ENCODE results near the gene TNNT3.

TNNT3 gene

GRCh38 chr11:1946812-1947484 lies 27.4 kb downstream of the TNNT3 start, which contains the start of gene MRPL23:
Gene MRPL23 (plus strand): TSS chr11:1947332. CDS start chr11:1947363, 31 bp downstream.
- Histone ChIP-seq H3K4me2 (ENCODE audit: low read length) (no peak within 1 kb of the TSS), H3K79me2 (ENCODE audit: control insufficient read depth, low read length) (no peaks in the 10 kb centered on the region), H3K27ac (ENCODE audit: low read depth, low read length) (no peak within 1 kb of the TSS), H3K9me2 (replicated peaks; ENCODE audit: control insufficient read depth, low read length) (no peaks in the 10 kb centered on the region), H3F3A (ENCODE audit: control insufficient read depth, insufficient read depth) (no peaks in the 10 kb centered on the region), H3K4me3 (ENCODE audit: low read length) (no peak within 1 kb of the TSS), H3K4me1 (ENCODE audit: control insufficient read depth, low read length) (no peaks in the 10 kb centered on the region), H3K9me3 (ENCODE audit: control insufficient read depth, insufficient read depth, low read length) (no peaks in the 10 kb centered on the region), H4K20me1 (ENCODE audit: control insufficient read depth, insufficient read depth, low read depth, low read length) (no peaks in the 10 kb centered on the region), H3K27me3 (ENCODE audit: control insufficient read depth, low read length) (no peaks in the 10 kb centered on the region), H3K36me3 (ENCODE audit: control insufficient read depth, low read length) (no peaks in the 10 kb centered on the region)
- TF ChIP-seq CTCF (IDR thresholded peaks at IDR 0.05; ENCODE audit: low read depth, low read length, poor library complexity, severe bottlenecking): no peak

DNA sequence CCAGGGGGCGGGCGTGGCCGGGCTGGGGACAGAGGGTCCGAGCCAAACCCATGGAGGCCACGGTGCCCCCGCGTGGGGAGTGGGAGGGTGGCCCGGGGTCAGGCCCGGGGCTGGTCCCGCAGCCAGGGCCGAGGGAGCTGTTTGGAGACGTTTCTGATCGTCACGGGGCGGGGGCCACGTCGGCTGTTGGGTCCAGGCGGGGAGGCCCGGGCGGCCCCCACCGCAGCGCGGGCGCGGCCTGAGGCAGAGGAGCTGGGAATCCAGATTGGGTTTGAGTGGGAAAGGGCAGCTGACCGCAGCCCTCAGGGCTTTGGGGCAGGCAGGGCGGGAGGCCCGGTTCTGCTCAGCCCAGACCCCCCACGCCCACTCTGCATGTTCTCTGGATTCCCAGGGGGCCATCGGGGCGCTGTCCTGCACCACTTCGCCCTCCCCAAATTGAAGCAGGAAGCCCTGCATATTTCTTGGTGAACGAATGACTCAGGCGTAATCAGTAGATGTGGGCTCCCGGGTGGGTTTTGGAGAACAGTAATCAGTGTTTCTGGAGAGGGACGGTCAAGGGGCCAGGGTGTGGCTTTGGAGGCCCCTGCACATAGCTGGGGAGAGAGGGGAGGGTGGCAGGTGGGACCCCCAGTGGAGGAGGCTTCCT lies 28.2 kb downstream of the TNNT3 start:
- Histone ChIP-seq H3K4me3 (ENCODE audit: low read length) (no peak overlapping the region), H3K4me1 (ENCODE audit: control insufficient read depth, low read length) (no peaks in the 10 kb centered on the region), H3K9me3 (ENCODE audit: control insufficient read depth, insufficient read depth, low read length) (no peaks in the 10 kb centered on the region), H3K36me3 (ENCODE audit: control insufficient read depth, low read length) (no peaks in the 10 kb centered on the region), H3K27me3 (ENCODE audit: control insufficient read depth, low read length) (no peaks in the 10 kb centered on the region), H3K27ac (ENCODE audit: low read depth, low read length) (no peak overlapping the region), H3K9me2 (replicated peaks; ENCODE audit: control insufficient read depth, low read length) (no peaks in the 10 kb centered on the region), H3K79me2 (ENCODE audit: control insufficient read depth, low read length) (no peaks in the 10 kb centered on the region), H4K20me1 (ENCODE audit: control insufficient read depth, insufficient read depth, low read depth, low read length) (no peaks in the 10 kb centered on the region), H3K4me2 (ENCODE audit: low read length) (no peak overlapping the region), H3F3A (ENCODE audit: control insufficient read depth, insufficient read depth) (no peaks in the 10 kb centered on the region)
- TF ChIP-seq EZH2phosphoT487 (IDR thresholded peaks at IDR 0.05; ENCODE audit: borderline replicate concordance, low read length) (no peak), CTCF (IDR thresholded peaks at IDR 0.05; ENCODE audit: low read depth, low read length, poor library complexity, severe bottlenecking) (no peak)

- Histone ChIP-seq H3F3A (ENCODE audit: control insufficient read depth, insufficient read depth) (no peaks in the 10 kb centered on the region), H3K9me3 (ENCODE audit: control insufficient read depth, insufficient read depth, low read length) (no peaks in the 10 kb centered on the region), H3K27me3 (ENCODE audit: control insufficient read depth, low read length) (no peaks in the 10 kb centered on the region), H3K9me2 (replicated peaks; ENCODE audit: control insufficient read depth, low read length) (no peaks in the 10 kb centered on the region), H3K4me2 (ENCODE audit: low read length) (no peak overlapping the region), H4K20me1 (ENCODE audit: control insufficient read depth, insufficient read depth, low read depth, low read length) (no peaks in the 10 kb centered on the region), H3K79me2 (ENCODE audit: control insufficient read depth, low read length) (no peaks in the 10 kb centered on the region), H3K4me1 (ENCODE audit: control insufficient read depth, low read length) (no peaks in the 10 kb centered on the region), H3K27ac (ENCODE audit: low read depth, low read length) (no peak overlapping the region), H3K36me3 (ENCODE audit: control insufficient read depth, low read length) (no peaks in the 10 kb centered on the region), H3K4me3 (ENCODE audit: low read length) (no peak overlapping the region)
- TF ChIP-seq CTCF (IDR thresholded peaks at IDR 0.05; ENCODE audit: low read depth, low read length, poor library complexity, severe bottlenecking): no peak
- TF ChIP-seq EZH2phosphoT487 (IDR thresholded peaks at IDR 0.05; ENCODE audit: borderline replicate concordance, low read length): no peak
These were observed 28.9 kb downstream of the TNNT3 start for GRCh38 chr11:1948389-1948788.
